HepG2 (cell line): Measurements from ENCODE around the gene C5. TPM values are rescaled to one million over a fixed set of nuclear protein-coding genes. Genes with fewer than 3 reads are reported as not detected.

Source experiments
- FOXM1 ChIP-seq: sonication (generic); formaldehyde crosslinking; IDR thresholded peaks from 2 replicates; pipeline ENCODE4 v1.5.0; 2020; ENCODE audit warnings: missing genetic modification reagents
- FOXO1 ChIP-seq: sonication (generic); formaldehyde crosslinking; IDR thresholded peaks from 2 replicates; pipeline ENCODE4 v1.4.0; 2020; ENCODE audit warnings: missing genetic modification reagents
- HNRNPK ChIP-seq: fragments of 200-400 bp; formaldehyde crosslinking; IDR thresholded peaks from 2 replicates; pipeline ENCODE4 v1.6.1; 2018; ENCODE audit warnings: low read length, low read depth, moderate library complexity, mild to moderate bottlenecking; ENCODE audit not compliant: poor library complexity, severe bottlenecking
- PHF8 ChIP-seq: sonication (generic); formaldehyde crosslinking; IDR thresholded peaks from 2 replicates; pipeline ENCODE4 v1.5.0; 2020; ENCODE audit warnings: missing genetic modification reagents
- SKIL ChIP-seq: sonication (generic); formaldehyde crosslinking; IDR thresholded peaks from 2 replicates; pipeline ENCODE4 v1.8.0; 2022; ENCODE audit warnings: missing genetic modification reagents, mild to moderate bottlenecking, moderate library complexity, borderline replicate concordance
- SMAD1 ChIP-seq: sonication (generic); formaldehyde crosslinking; IDR thresholded peaks from 2 replicates; pipeline ENCODE4 v1.4.0; 2020; ENCODE audit warnings: missing genetic modification reagents, low read depth, mild to moderate bottlenecking, borderline replicate concordance
- ZBTB7B ChIP-seq: sonication (generic); formaldehyde crosslinking; IDR thresholded peaks from 2 replicates; pipeline ENCODE4 v1.4.0; 2020; ENCODE audit warnings: missing genetic modification reagents
- ZKSCAN1 ChIP-seq: fragments of 150-350 bp; IDR thresholded peaks from 2 replicates; pipeline ENCODE4 v1.6.1; 2014; ENCODE audit warnings: low read length
- ZMYM4 ChIP-seq: sonication (generic); formaldehyde crosslinking; IDR thresholded peaks from 2 replicates; pipeline ENCODE4 v1.8.1; 2023; ENCODE audit warnings: mild to moderate bottlenecking, missing genetic modification reagents
- ZNF30 ChIP-seq: sonication (generic); formaldehyde crosslinking; IDR thresholded peaks from 2 replicates; pipeline ENCODE4 v1.5.0; 2020; ENCODE audit warnings: mild to moderate bottlenecking, missing genetic modification reagents
- ZNF567 ChIP-seq: sonication (generic); formaldehyde crosslinking; IDR thresholded peaks from 2 replicates; pipeline ENCODE4 v1.8.1; 2023; ENCODE audit warnings: mild to moderate bottlenecking, missing genetic modification reagents, borderline replicate concordance
- ZNF891 ChIP-seq: sonication (generic); formaldehyde crosslinking; IDR thresholded peaks from 2 replicates; pipeline ENCODE4 v1.5.0; 2020; ENCODE audit warnings: mild to moderate bottlenecking, missing genetic modification reagents
- polyA plus RNA-seq, 8 experiments: library from polyadenylated mRNA; depleted of rRNA in 3 of 8; stranded (reverse) in 7 of 8; unstranded in 1 of 8; fragments of >200 nt; fragmentation: Illumina TruSeq in 4 of 8; extraction: Trizol in 4 of 8; gene quantifications; 2 replicates each; pipeline versions ENCODE4 v1.2.1 to v1.2.3, GENCODE V29; 2011 to 2016; ENCODE audit warnings: low read depth in 4 of 8, missing spikeins in 1 of 8, mixed read lengths in 1 of 8; ENCODE audit not compliant: insufficient read depth in 1 of 8
- total RNA-seq, 5 experiments: library from RNA; depleted of rRNA; stranded (reverse); fragments of >200 nt; fragmentation: Illumina TruSeq; extraction: Trizol; gene quantifications; 2 replicates each; pipeline ENCODE4 v1.2.3, GENCODE V29; 2016; ENCODE audit warnings: low read depth in 1 of 5
- TF ChIP-seq, protein P1 (sequence below), 2 experiments: fragments of 450-650 bp in 1 of 2; sonication (generic) in 1 of 2; formaldehyde crosslinking in 1 of 2; IDR thresholded peaks; 2 replicates each; pipeline versions ENCODE4 v1.6.1 to v1.8.0; 2016 to 2022; ENCODE audit warnings: antibody characterized with exemption in 1 of 2, mild to moderate bottlenecking in 1 of 2, missing genetic modification reagents in 1 of 2
- TF ChIP-seq, protein P2 (sequence below): sonication (generic); formaldehyde crosslinking; conservative IDR thresholded peaks from 2 replicates; pipeline ENCODE4 v1.8.0; 2022; ENCODE audit warnings: mild to moderate bottlenecking, moderate library complexity, missing genetic modification reagents

C5 gene
- total and polyA plus RNA-seq, 2 of the 13 experiments (the other 11 are each of a cell fraction or from before 2014, with no cell fraction given) = 57.6 to 192 TPM

DNA sequence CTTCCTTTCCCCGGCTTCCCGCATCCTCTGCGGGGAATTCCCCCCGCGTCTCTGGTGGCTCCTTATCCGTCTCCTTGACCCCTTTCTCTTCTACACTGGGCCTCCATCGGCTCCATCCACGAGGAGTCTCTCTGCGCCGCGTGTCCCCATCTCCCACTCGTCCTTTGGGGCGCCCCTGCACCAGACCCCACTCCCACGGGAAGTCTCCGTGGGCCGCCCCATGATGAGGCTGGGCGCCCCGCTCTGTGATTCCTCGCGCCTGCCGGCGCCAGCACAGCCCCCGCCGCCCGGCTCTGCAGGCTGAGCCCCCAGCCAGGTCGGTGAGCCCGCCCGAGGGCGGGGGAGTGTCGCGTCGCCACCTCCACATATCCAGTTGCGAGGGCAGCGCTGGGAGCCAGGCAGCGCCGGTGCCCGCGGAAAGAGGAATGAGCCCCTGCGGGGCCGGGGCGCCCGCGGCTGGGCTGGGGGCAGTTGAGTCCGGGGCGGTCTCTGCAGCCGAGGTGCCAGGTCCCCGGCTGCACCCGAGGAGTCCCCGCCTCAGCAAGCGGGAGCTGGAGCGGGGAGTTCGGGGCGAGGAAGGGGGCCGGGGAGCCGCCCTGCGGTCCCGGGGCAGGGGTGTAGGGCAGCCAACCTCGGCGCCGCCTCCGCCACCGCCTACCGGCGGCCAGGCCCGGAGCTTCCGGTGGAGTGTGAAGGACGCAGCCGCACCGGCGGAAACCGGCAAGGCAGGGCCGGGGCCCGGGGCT lies 121.4 kb downstream of the C5 start (continued):
- TF ChIP-seq, protein P1, sequence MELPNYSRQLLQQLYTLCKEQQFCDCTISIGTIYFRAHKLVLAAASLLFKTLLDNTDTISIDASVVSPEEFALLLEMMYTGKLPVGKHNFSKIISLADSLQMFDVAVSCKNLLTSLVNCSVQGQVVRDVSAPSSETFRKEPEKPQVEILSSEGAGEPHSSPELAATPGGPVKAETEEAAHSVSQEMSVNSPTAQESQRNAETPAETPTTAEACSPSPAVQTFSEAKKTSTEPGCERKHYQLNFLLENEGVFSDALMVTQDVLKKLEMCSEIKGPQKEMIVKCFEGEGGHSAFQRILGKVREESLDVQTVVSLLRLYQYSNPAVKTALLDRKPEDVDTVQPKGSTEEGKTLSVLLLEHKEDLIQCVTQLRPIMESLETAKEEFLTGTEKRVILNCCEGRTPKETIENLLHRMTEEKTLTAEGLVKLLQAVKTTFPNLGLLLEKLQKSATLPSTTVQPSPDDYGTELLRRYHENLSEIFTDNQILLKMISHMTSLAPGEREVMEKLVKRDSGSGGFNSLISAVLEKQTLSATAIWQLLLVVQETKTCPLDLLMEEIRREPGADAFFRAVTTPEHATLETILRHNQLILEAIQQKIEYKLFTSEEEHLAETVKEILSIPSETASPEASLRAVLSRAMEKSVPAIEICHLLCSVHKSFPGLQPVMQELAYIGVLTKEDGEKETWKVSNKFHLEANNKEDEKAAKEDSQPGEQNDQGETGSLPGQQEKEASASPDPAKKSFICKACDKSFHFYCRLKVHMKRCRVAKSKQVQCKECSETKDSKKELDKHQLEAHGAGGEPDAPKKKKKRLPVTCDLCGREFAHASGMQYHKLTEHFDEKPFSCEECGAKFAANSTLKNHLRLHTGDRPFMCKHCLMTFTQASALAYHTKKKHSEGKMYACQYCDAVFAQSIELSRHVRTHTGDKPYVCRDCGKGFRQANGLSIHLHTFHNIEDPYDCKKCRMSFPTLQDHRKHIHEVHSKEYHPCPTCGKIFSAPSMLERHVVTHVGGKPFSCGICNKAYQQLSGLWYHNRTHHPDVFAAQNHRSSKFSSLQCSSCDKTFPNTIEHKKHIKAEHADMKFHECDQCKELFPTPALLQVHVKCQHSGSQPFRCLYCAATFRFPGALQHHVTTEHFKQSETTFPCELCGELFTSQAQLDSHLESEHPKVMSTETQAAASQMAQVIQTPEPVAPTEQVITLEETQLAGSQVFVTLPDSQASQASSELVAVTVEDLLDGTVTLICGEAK (IDR thresholded peaks at IDR 0.05) = no peak
- TF ChIP-seq, protein P1 (CRISPR knock-in tag; IDR thresholded peaks at IDR 0.05) = peak; percentile 24
- TF ChIP-seq ZNF891 (CRISPR knock-in tag) (no peak), FOXO1 (CRISPR knock-in tag) (no peak), SKIL (CRISPR knock-in tag) (no peak), ZBTB7B (CRISPR knock-in tag) (no peak), FOXM1 (CRISPR knock-in tag) (no peak), ZNF567 (CRISPR knock-in tag) (no peak), SMAD1 (CRISPR knock-in tag) (0 out of 2 replicates have a peak, but pooled peaks have one; percentile 26), ZMYM4 (CRISPR knock-in tag) (peak; percentile 66; the same call in 1 of the 2 replicates), ZNF30 (CRISPR knock-in tag) (no peak), PHF8 (CRISPR knock-in tag) (peak; percentile 71), ZKSCAN1 (no peak), HNRNPK (peak; percentile 76)
- TF ChIP-seq, protein P2, sequence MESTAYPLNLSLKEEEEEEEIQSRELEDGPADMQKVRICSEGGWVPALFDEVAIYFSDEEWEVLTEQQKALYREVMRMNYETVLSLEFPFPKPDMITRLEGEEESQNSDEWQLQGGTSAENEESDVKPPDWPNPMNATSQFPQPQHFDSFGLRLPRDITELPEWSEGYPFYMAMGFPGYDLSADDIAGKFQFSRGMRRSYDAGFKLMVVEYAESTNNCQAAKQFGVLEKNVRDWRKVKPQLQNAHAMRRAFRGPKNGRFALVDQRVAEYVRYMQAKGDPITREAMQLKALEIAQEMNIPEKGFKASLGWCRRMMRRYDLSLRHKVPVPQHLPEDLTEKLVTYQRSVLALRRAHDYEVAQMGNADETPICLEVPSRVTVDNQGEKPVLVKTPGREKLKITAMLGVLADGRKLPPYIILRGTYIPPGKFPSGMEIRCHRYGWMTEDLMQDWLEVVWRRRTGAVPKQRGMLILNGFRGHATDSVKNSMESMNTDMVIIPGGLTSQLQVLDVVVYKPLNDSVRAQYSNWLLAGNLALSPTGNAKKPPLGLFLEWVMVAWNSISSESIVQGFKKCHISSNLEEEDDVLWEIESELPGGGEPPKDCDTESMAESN = peak; percentile 24; the same call in 1 of the 2 replicates
